Neuron (in vitro differentiated cells): Measurements from ENCODE around the gene APLNR.
"Not testable (repeated sequence)": the region's sequence is repeated elsewhere in the genome, so short reads cannot be mapped to it uniquely, and the experiment has no call there.

Experiments used
- H2AFZ ChIP-seq: one replicate; pipeline ENCODE4 v1.6.1; 2013; ENCODE audit warnings: low read depth, mild to moderate bottlenecking, inconsistent platforms, low read length, moderate library complexity
- H3K27me3 ChIP-seq: one replicate; pipeline ENCODE4 v1.6.1; 2013; ENCODE audit warnings: low read length; ENCODE audit not compliant: insufficient read depth
- H3K36me3 ChIP-seq: one replicate; pipeline ENCODE4 v1.6.1; 2013; ENCODE audit warnings: low read length; ENCODE audit not compliant: insufficient read depth
- H3K4me1 ChIP-seq: one replicate; pipeline ENCODE4 v1.6.1; 2013; ENCODE audit warnings: low read length; ENCODE audit not compliant: insufficient read depth
- H3K4me3 ChIP-seq: 2 replicates; pipeline ENCODE4 v1.5.1; 2013; ENCODE audit warnings: mild to moderate bottlenecking, low read length, moderate library complexity
- H3K9me3 ChIP-seq: one replicate; pipeline ENCODE4 v1.6.1; 2013; ENCODE audit warnings: low read length

The APLNR gene

GRCh38 chr11:57237204-57237681 is at the start of gene APLNR:
Gene APLNR, minus strand, starts transcription at chr11:57237250. Its CDS starts 246 bp downstream, at chr11:57237004.
- no peaks in the 10 kb centered on the region for H3K9me3 ChIP-seq
- H3K4me1 ChIP-seq, result peaks cover 6% of the 10 kb centered on the region
- H3K36me3 ChIP-seq, result no peaks in the 10 kb centered on the region
- no peak within 1 kb of the TSS for H3K4me3 ChIP-seq
- no peak within 1 kb of the TSS for H2AFZ ChIP-seq
- no peaks in the 10 kb centered on the region for H3K27me3 ChIP-seq

GRCh38 chr11:57283231-57283990 is 46.4 kb upstream of the APLNR start:
- Histone ChIP-seq H3K36me3 (no peaks in the 10 kb centered on the region), H3K4me3 (no peak overlapping the region), H3K9me3 (no peaks in the 10 kb centered on the region), H3K4me1 (peaks cover 4% of the 10 kb centered on the region), H2AFZ (no peak overlapping the region), H3K27me3 (no peaks in the 10 kb centered on the region)

- H3K36me3 ChIP-seq, H3K9me3 ChIP-seq, H2AFZ ChIP-seq, H3K4me1 ChIP-seq, H3K27me3 ChIP-seq, H3K4me3 ChIP-seq: not testable (repeated sequence)
Measured at GRCh38 chr11:57281546-57281945, 44.5 kb upstream of the APLNR start.

GRCh38 chr11:57279116-57279515 is 42.1 kb upstream of the APLNR start:
- no peaks in the 10 kb centered on the region for H3K9me3 ChIP-seq
- no peak overlapping the region for H2AFZ ChIP-seq
- H3K4me3 ChIP-seq, result no peak overlapping the region
- no peaks in the 10 kb centered on the region for H3K27me3 ChIP-seq
- H3K4me1 ChIP-seq, result peaks cover 8% of the 10 kb centered on the region
- no peaks in the 10 kb centered on the region for H3K36me3 ChIP-seq

GRCh38 chr11:57278721-57279095 is 41.7 kb upstream of the APLNR start:
- Histone ChIP-seq H3K9me3 (no peaks in the 10 kb centered on the region), H3K27me3 (no peaks in the 10 kb centered on the region), H2AFZ (no peak overlapping the region), H3K4me1 (peaks cover 8% of the 10 kb centered on the region), H3K4me3 (no peak overlapping the region), H3K36me3 (no peaks in the 10 kb centered on the region)

GRCh38 chr11:57277845-57278720 is 41.0 kb upstream of the APLNR start:
- Histone ChIP-seq H3K27me3 (peaks cover under 1% of the 10 kb centered on the region), H3K4me1 (peaks cover 8% of the 10 kb centered on the region), H3K4me3 (no peak overlapping the region), H2AFZ (peak overlapping the region; percentile 83), H3K9me3 (no peaks in the 10 kb centered on the region), H3K36me3 (no peaks in the 10 kb centered on the region)

- Histone ChIP-seq H3K9me3 (no peaks in the 10 kb centered on the region), H3K36me3 (no peaks in the 10 kb centered on the region), H3K27me3 (peaks cover 3% of the 10 kb centered on the region), H3K4me1 (peaks cover 8% of the 10 kb centered on the region), H2AFZ (peak overlapping the region; percentile 83), H3K4me3 (no peak overlapping the region)
Measured at GRCh38 chr11:57276971-57277675, 40.1 kb upstream of the APLNR start.

GRCh38 chr11:57276169-57276970 is 39.3 kb upstream of the APLNR start:
- no peak overlapping the region for H2AFZ ChIP-seq
- no peaks in the 10 kb centered on the region for H3K9me3 ChIP-seq
- H3K27me3 ChIP-seq, result peaks cover 3% of the 10 kb centered on the region
- H3K4me3 ChIP-seq, result no peak overlapping the region
- no peaks in the 10 kb centered on the region for H3K36me3 ChIP-seq
- H3K4me1 ChIP-seq, result peaks cover 8% of the 10 kb centered on the region

- Histone ChIP-seq H3K36me3 (no peaks in the 10 kb centered on the region), H3K4me3 (no peak overlapping the region), H3K9me3 (no peaks in the 10 kb centered on the region), H3K4me1 (peaks cover 8% of the 10 kb centered on the region), H3K27me3 (peaks cover 3% of the 10 kb centered on the region), H2AFZ (no peak overlapping the region)
Measured at GRCh38 chr11:57275582-57275981, 38.5 kb upstream of the APLNR start.

GRCh38 chr11:57274904-57275498 is 38.0 kb upstream of the APLNR start:
- Histone ChIP-seq H3K9me3 (no peaks in the 10 kb centered on the region), H3K27me3 (peaks cover 3% of the 10 kb centered on the region), H3K4me3 (no peak overlapping the region), H3K4me1 (peaks cover 8% of the 10 kb centered on the region), H3K36me3 (no peaks in the 10 kb centered on the region), H2AFZ (no peak overlapping the region)

GRCh38 chr11:57273448-57274058 is 36.5 kb upstream of the APLNR start:
- Histone ChIP-seq H3K36me3 (no peaks in the 10 kb centered on the region), H3K4me3 (no peak overlapping the region), H3K4me1 (peaks cover 8% of the 10 kb centered on the region), H3K9me3 (no peaks in the 10 kb centered on the region), H2AFZ (no peak overlapping the region), H3K27me3 (peaks cover 3% of the 10 kb centered on the region)

- no peaks in the 10 kb centered on the region for H3K36me3 ChIP-seq
- H3K9me3 ChIP-seq, result no peaks in the 10 kb centered on the region
- H2AFZ ChIP-seq, result no peak overlapping the region
- H3K4me3 ChIP-seq, result no peak overlapping the region
- H3K4me1 ChIP-seq, result no peaks in the 10 kb centered on the region
- H3K27me3 ChIP-seq, result peaks cover 3% of the 10 kb centered on the region
Measured at GRCh38 chr11:57269571-57270021, 32.5 kb upstream of the APLNR start.
